HG02943 (cell line): ENCODE data around the gene TMEM132C.

Experiments used
- ATAC-seq: cut with Tn5 transposase; IDR thresholded peaks from one replicate; pipeline ENCODE4 v1.9.1; 2021; ENCODE audit warnings: mild to moderate bottlenecking, low read depth, moderate library complexity; ENCODE audit not compliant: unreplicated experiment

The TMEM132C gene

GRCh38 chr12:128402486-128403243, 135.7 kb downstream of the TMEM132C start:
- ATAC-seq = no peak

GRCh38 chr12:128408669-128409068, 141.7 kb downstream of the TMEM132C start:
- ATAC-seq = no peak

GRCh38 chr12:128415036-128415560, 148.1 kb downstream of the TMEM132C start:
- ATAC-seq = no peak

- ATAC-seq = no peak
Measured at GRCh38 chr12:128418944-128419343, 152.0 kb downstream of the TMEM132C start.

GRCh38 chr12:128420163-128420562, 153.2 kb downstream of the TMEM132C start:
- no peak for ATAC-seq

GRCh38 chr12:128421375-128421774, 154.4 kb downstream of the TMEM132C start:
- no peak for ATAC-seq

DNA sequence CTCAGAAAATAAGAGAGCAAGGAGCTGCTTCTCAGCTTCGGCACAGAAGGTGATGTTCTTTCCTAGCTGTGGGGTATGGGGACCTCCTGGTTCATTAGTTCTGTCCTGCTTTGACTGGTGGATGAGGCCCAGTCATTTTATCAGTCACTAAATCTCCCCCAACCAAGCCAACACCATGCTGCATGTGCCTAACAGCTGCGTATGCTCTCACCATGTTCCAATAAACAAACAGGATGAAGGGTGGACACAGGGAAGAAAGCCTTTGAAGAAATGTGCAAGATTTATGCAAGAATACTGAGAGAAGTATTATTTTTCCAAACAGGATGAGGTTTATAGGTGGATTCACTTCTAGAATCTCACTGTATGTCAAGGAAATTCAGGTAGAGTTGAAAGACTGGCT, 156.2 kb downstream of the TMEM132C start:
- no peak for ATAC-seq

- ATAC-seq = no peak
Measured at GRCh38 chr12:128424931-128425431, 158.0 kb downstream of the TMEM132C start.

- ATAC-seq = no peak
Measured at GRCh38 chr12:128425666-128426331, 158.8 kb downstream of the TMEM132C start.

- no peak for ATAC-seq
Measured at GRCh38 chr12:128426511-128426910, 159.5 kb downstream of the TMEM132C start.

GRCh38 chr12:128439796-128440195, 172.8 kb downstream of the TMEM132C start:
- ATAC-seq = no peak

GRCh38 chr12:128442096-128442495, 175.1 kb downstream of the TMEM132C start:
- ATAC-seq = no peak

DNA sequence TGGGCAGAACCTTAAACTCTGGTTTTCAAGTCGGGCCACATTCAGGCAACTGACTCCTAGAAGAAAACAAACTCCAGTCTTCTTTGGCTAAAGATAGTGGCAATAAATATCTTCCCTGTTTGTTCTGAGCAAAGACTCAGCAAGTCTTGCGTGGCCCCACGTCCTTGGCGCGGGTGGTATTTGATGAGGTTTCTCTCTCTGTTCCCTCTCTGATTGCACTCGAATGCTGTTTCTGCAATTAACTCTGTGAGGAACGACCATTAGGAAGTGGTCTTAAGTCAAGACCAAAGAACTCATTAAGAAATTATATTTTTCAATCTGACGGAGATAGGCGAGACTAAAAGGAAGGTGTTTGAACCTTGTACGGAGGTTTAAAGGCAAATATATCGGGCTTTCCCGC, 177.6 kb downstream of the TMEM132C start:
- ATAC-seq = no peak

DNA sequence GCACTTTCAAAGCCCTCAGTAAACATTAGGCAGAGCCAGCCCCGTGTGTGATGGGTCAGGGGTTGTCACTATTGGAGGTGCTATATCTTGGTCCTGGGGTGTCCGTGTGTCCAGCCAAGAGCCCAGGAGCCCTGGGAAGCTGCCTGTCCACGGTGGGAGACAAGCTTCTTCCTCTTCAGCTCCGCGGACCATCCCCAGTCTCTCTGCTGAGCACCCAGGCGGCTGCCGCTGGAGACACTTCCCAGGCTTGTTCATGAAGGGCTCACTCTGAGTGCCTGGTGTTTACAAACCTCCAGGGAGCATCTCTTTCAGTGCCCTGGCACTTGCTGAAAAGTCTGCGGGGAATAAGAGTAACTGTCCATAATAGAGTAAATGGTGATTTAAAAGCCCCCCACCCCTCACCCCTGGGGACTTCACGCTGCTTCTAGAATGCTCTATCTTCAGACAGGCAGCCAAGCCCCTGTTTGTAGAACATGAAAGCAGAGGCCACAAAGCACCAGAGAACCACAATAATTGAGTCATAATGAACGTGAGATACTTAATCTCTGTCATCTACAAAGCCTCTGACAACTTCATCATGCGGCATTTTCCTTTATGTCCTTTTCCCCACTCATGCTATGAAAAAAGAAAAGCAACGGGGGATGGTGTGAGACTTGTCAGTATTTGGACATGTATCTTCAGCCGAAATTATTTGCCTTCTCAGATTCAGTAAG, 178.6 kb downstream of the TMEM132C start:
- ATAC-seq = no peak

DNA sequence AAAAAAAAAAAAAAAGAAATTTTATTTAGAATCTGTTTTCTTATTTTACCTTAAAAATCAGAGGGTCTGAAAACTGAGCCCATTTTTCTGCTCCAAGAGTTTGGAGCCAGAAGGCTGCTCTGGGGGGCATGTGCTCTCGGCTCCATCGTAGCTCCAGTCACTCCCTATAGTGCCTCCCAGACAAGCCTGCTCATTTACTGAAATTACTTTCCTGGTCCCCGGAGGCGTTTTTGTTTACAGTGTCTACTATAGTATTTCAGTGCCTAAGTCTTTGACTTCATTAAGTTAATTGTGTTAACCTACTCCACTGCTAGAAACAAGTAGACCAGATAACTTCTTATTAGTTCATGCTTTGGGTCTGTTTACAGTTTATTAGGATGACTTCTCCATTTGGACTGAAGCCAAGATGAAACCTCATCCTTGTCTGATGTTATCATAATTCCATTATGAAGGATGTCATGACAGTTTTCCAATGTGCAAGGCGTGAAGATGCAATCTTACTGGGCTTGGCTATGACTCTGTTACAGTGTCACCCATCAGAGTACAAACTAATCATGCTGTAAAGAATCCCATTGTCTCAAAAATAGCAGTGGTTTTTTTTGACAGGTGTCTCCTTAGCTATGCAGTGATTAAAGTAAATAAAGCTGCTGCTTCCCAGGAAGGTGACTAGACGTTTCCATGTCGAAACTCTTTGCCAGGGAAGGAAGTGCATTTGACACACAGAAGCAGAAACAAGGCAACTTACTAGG, 182.3 kb downstream of the TMEM132C start:
- ATAC-seq = no peak

GRCh38 chr12:128450810-128451209, 183.8 kb downstream of the TMEM132C start:
- no peak for ATAC-seq

GRCh38 chr12:128455851-128456250, 188.9 kb downstream of the TMEM132C start:
- ATAC-seq = no peak

GRCh38 chr12:128456922-128457321, 190.0 kb downstream of the TMEM132C start:
- ATAC-seq = no peak

- ATAC-seq = no peak
Measured at GRCh38 chr12:128458301-128458974, 191.5 kb downstream of the TMEM132C start.

GRCh38 chr12:128459067-128459466, 192.1 kb downstream of the TMEM132C start:
- ATAC-seq = no peak
